HG03460 (cell line): ENCODE data around the gene SDCCAG8.

Experiments
- ATAC-seq: cut with Tn5 transposase; IDR thresholded peaks from one replicate; pipeline ENCODE4 v1.9.1; 2021; ENCODE audit not compliant: unreplicated experiment

SDCCAG8 gene

DNA sequence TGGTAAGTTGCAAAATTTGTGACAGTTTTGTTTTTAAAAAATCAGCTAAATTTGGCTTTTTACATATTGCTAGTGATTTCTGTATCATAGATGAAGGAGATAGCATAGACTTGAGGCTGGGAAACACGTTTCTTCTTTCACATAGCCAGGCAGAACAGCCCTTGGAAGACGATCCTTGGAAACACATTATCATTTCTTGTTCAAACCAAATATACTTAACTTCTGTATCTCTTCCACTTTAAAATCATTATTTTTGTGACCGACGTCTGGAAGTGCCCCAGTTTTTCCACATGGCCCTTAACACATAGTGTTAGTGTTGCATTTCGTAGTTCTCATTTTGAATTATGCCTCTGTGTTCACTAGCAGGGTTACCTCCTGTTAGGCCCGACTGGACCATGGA lies 193.5 kb downstream of the SDCCAG8 start:
- ATAC-seq = no peak

DNA sequence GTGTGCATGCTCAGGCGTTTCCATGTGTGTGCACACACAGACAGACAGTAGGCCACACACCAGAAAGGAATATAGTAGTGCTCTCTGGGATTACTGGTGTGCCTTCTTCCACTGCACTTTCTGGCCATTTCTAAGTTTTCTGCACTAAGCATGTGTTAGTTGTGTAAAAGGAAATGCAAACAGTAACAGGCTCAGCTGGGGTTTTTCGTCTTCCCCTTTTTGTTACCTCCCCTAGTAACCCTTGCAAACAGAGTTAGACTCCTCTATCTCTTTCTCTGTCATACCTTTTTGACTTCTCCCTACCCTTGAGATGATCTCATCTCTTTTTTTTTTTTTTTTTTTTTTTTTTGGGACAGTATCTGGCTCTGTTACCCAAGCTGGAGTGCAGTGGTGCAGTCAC lies 196.3 kb downstream of the SDCCAG8 start:
- ATAC-seq = no peak

DNA sequence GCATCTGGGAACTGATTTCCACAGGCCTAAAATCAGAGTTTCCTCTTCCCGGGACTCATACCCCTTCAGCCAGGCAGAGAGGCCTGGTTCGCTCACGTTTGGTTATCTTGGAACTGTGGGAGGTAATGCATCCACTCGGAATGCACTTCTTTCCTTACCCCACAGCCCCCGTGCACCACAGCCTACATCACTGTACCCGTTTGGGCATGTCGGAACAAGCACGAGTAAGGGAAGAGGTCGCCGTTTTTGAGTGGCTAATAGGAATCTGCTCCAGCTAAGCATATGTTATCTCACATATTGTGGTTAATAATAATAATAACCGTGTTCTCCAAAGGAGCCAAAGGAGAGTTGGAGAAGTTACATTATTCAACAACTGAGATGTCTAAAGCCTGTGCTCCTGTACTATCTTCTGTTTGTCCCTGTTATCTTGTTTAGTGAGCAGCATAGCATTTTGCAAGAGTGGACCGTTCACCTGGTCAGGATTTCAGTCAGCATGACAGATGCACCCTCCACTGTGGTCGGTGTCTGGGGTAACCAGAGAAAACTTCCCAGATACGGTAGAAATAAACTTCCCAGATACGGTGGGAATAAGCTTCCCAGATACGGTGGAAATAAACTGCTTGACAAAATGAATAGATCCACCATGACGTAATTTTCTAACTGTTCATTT lies 198.6 kb downstream of the SDCCAG8 start:
- no peak for ATAC-seq

DNA sequence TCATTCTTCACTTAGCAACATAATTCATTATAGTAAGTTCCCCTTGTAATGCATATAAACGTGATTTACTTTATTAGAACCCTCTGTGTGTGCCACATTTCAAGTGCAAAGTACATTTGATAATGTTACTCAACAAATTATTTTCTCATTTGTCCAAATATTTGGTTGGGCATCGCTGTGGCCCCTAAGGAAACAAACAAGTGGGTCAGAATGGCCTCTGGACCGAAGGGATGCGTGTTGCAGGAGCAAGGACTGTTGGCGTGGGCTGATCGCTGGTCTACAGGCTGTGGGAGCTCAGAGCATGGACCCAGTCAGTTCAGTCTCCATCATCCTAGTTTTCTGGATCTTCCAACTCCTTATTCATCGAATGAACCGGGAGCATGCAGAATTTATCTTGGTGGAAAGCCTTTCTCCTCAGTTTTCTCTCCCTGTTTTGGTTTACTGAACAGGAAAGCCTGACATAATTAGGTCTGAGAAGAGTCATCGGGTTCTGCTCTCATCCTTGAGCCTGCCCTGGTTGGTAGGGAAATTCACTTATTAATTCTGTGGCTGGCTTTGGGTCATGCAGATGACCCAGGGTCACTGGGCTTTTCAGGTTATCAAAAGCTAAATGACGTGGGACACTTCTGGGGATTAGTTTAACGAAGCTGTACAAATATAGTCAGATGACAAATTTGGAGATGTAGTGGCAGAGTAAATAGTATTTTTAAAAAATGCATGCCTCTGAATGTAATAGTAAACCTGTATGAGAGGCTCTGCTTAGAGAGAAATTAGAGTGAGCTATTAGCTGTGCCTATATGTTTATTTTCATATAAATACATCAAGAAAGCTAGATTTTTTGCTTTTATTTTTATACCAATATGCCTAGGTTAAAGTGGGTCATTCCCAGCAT lies 200.2 kb downstream of the SDCCAG8 start:
- ATAC-seq = no peak

DNA sequence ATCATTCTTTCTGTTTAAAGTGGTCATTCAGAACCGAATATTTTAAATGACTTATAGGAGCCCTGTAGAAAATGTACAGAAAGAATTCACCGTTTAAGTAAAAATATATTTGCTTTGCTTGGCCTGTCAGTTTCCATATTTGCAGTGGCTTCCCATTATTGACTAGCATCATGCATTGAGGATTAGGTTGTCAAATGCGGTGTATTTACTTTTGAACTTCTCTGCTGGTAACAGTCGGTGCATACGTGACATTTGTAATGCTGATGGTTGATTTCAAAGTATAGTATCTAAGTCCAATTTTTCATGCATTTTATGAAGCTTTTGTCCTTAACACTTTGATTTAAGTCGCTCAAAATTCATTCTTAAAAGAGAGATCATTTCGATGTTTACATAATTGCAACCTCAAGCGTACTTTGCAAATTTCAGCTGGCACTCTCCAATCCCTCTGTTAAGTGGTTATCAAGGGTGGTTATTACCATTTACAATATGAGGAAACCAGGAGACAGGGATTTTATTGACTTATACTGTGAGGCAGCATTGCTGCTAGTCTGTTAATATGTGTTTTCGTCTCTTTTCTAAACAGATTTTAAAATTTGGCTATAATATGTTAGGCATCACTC lies 201.6 kb downstream of the SDCCAG8 start:
- no peak for ATAC-seq

DNA sequence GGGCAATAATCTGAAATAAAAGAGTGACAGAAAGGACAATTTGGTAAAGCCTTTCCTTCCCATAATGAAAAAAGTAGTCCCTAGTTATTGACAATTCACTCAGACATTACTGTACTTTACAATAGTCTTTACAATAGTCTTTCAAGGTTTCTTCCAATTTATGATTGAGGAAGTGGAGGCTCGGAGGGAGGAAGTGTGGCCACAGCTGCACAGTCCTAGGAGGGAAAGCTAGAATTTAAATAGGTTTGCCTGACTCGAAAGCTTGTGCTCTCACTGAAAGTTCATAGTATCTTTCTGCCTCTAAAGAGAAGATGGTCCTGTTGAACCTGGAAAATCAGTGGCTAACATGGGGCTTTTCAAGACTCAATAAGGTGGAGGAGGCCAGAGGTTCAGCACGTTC lies 203.2 kb downstream of the SDCCAG8 start:
- no peak for ATAC-seq

DNA sequence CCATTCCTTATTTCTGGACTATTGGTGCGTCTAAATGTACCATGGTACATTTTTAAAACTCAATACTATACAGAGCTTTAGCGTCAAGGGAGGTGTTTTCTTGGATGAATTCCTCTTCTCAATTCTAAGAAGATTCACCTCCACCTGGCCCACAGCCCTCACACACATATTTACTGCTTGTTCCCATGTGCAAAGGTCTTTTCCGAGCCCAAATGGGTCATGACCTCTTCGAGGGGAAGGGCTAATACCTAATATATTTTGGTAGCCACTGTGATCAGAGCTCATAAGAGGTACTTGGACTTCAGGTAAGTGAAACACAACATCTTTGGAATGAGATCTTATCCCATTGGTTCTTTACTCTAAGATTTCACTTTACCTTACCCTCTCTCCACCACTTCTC lies 205.9 kb downstream of the SDCCAG8 start:
- no peak for ATAC-seq

DNA sequence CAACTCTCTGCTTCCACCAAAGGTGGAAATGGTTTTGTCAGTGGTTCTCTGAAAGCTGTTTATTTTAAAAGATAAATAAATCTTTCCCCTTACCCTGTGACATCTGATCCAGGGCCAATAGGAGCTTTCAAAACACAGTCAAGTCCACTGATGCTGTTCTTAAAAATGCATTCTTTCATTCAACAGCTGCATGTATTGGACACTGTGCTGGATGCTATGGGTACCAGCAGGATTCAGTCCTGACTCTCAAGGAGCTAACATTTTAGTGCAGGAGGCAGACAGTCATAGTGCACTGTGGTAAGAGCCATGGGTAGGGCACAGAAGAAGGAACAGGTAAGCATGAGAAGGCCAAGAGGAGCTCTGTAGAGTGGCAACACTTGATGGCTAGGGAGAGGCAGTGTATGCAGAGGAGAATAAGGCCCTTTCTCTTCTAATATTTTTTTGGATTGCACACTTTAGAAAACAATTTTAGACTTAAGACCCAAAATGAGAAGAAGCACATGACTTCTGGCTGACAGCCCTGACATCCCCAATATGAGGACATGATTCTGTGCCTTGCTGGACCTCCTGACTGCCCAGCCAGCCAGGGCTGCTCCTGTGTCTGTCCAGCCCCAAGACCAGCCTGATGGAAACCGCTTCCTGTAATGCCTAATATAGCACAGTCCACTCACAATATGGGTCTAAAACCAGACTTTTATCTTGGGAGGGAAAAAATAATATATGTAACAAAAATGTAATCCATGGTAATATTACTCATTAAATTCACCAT lies 207.3 kb downstream of the SDCCAG8 start:
- ATAC-seq = no peak

DNA sequence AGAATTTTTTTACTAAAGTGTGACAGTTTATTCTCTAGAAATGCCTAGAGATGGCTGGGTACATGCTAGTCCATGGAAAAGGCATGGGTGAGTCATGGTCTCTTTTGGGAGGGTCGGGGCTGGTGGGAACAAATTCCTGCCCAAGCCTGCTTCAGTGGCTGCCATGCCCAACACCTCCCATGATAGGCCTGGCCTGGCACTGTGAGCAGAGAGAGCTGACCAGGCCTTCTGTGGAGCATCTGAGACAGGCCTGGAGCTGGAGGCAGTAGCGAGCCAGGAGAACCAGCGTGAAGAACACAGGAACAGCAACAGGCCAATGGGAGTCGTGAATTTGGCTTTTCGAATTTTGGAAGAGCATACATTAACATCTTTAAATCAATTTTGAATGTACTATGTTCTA lies 209.2 kb downstream of the SDCCAG8 start:
- no peak for ATAC-seq

DNA sequence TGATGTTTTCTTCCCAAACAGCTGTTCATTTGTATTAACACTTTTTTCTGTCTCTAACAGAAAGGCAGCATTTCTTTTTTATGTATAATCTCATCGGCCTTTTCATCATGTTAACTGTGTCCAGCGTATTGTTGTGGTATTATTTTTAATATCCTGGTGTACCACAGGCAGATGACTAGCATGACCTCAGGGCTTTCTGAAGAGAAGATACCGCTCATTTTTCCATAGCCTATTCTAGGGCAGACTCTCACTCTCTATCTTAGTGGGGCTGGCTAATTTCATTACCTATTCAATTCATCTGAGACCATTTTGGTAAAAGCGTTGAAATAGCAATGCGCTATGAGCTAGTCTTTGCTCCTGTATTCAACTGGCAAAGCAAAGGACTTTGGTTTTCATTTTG lies 209.9 kb downstream of the SDCCAG8 start:
- ATAC-seq = no peak

DNA sequence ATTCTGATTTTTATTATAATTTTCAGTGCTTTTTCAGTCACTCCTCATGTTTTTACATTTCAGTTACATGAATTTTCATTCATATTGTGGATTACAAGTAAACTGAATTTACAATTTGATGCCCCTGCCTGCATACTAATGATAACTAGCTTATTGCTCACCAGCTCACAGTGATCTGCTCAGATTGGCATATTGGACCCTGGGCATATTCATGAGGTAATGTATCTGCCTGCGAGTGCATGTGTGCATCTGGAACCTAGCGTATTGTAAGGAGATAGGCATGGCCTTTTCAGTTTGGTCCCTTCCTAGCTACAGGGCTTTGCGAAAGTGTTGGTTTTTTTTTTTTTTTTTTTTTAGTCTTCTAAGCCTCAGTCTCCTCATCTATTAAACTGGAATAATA lies 213.7 kb downstream of the SDCCAG8 start:
- no peak for ATAC-seq

DNA sequence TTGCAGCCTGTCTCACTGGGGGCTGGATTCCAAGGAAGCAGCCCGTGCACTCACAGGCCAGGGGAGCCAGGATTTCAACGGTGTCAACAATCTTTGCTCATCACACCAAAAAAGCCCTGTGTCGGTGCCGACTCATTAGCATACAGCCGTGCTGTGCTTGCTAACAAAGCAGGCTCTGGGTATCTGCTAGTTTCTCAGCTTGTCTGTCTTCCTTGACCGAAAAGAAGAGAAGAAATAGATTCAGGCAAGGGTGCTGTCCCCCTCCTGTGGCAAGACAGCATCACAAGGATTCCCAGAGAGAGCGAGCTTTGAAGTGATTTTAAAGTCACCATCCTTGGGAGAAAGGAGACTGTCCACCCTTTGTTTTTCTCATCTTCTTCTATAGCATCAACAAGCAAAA lies 214.7 kb downstream of the SDCCAG8 start:
- no peak for ATAC-seq

DNA sequence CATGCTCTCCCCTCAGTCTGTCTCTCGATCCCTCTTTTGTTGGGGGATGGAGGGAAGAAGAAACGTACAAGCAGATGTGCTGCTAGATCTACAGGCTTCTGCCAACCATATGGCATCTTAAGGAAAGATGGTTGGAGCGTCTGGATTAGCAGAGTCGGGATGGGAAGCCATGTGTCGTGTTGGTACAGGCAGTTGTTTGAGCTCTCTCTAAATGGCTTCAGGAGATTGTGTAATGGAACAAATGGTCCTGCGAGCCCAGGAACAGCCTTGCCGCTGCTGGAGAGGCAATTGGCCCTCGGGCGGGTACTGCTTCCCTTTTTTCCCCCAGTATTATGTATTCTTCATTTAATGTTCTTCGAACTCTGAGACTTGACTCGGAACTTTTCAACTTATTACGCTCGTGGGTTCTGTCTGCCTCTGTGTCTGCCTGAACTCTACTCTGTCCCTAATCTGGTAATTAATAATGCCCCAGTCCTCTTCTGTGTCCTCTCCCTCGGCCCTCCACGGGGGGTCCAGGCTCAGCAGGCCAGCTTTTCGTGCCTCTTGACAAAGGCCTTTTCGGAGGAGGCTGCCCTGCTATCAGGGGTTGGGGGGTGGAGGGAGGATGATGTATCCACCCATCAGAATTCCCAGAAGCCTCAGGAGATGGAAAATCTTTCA lies 215.3 kb downstream of the SDCCAG8 start:
- no peak for ATAC-seq

DNA sequence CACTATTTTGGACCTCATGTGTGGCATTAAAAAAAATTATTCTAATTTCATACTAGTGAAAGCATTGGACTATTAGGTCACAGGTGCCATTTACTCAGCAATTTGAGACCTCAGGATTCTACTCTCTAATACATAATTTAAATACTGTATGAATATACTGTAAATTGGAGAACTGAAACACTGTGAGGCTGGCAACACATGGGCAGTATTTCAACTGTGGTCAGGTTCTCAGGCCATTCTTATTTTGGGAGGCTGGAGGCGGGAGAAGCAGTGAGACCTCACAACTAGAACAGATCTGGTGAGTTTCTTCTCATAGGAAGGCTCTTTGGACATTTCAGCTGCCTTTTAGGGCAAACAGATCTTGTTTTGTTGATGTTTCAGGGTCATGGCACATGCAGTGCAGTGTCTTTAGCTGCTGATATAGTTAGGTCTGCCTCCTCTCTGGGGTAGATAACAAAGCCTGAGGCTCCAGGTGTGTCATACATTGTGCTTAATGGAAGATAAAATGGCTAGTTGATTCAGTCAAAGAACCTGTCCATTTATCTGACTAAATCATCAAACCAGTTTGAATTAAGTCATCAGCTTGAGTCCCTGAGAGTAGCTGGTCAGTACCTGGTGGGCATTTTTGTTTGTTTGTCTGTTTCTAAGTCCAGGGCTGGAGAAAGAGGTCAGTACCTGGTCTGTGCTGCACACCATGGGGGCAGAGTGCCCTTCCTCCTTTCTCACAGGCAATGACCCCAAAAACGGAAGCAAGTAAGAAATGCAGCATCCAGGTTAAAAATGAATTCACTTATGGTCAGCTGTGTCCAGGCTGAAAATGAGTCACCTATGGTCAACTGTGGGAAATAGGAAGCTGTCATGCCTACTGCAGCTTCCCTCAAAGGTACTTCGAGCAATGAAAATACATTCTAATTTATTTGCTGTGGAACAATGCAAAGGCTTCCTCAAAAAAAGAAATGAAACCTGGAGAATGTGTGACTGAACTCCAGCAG lies 216.2 kb downstream of the SDCCAG8 start:
- peak; percentile 89 for ATAC-seq

DNA sequence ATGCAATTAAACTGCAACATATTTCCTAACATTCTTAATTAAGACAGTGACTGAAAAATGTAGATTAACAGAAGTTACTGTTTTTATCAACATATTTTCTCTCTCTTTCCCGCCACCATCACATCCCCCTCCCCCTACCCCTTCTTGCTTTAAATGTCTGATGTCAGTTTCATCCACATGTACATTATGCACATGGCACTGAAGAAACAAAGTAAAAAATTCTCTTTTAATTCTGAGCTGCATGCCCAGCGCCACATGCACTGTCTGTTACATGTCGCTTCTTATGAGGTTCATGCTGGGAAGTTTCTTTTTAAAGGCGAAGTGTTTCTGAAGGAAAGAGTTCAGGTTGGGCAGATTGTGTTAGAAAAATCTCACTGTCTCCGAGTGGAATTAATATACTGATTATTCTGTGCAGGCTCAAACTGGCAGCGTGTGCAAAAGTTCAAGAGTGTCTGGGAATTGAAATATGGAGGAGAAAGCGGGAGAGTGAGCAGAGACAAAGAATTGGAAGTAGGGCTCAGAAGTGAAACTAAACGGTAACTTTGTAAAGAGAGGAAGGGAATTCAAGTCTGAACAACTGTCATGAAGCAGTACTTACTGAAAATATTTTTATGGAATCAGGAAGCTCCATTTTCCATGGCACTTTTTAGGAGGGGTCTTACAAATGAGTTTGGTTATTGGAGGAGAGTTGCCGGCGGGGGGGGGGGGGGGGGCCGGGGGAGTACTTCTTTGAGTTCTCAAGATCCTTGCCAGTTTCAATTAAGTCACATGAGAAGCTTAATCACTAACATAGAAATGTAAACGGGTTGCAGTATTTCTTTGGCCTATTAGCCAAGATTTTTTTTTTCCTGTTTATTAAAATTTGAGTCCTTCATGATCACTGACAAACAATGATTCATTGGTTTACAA lies 217.6 kb downstream of the SDCCAG8 start:
- no peak for ATAC-seq

DNA sequence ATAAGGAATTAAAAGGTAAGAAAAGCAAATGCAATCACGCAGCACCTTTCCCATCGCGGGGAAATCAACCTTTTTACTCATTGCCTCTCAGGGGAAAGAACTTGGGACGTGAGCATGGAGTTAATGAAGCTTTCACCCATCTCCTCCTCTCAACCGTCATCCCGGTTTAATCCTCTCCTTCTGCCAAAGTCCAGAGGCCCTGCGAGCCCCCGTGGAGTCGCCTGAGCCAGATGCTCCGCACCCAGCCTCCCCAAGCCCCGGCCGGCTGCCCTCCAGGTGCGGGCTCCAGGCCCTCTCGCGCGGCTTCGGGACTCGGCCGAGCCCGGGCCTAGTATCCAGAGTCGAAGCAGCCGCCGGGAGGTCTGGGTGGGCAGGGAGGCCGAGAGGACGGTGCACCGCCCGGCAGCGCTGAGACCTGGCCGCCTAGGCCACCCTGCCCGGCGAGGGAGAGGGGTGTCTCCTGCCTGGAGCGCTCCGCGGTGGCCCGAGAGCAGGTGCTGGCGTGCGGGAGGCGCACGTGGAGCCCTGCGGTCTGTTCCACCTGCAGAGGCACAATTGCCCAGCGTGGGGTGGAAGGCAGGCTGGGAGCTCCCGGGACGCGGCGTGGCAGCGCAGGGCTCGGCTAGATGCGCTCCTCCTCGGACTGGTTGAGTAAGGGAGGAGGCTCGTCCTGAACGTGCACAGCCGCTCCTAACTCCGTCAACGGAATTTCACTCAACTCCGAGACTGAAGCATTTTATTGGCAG lies 218.5 kb downstream of the SDCCAG8 start:
- ATAC-seq = no peak

DNA sequence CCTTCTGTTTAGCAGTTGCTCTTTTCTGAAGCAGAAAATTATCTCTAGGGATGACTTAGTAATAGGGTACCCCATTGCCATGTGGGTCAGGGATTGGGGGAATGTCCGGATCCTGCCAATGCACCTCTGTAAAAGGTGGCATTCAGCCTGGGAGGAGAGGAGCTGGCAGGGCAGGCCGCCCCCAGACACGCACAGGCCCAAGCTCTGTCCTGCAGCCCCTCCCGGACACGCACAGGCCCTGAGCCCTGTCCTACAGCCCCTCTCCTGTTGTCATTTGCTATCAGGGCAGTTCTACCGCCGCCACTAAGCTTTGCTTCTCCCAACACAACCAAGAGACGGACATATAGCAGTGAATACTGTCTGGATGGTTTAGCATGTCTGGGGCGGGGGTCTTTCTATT lies 219.1 kb downstream of the SDCCAG8 start:
- no peak for ATAC-seq

DNA sequence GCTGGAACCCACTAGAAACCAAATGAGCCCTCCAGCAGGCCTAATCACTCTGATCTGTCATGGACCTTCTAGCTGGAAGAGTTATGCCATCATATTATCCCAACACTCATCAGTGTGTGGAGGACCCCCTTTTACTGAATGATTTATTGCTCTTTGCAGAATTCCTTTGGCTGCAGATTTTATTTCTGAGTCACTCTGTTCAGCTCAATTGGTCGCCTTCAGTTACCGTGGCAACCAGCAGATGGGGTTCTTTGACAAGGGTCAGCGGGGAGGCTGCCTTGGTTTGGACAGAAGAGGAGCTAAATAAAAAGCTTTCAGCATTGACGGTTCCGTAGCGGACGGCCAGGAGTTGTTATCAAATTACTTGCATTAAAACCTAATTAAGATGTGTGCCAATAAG lies 220.1 kb downstream of the SDCCAG8 start:
- ATAC-seq = no peak
